OCI-M1 (cell line): ENCODE results near the gene MRPL9.
A peak's percentile ranks its signal among the peaks of the same experiment; 100 is the strongest.

Source experiments
- DNase-seq: peaks from one replicate; lab custom pipeline; 2025; lab: John Stamatoyannopoulos, UW

MRPL9 gene

GRCh38 chr1:151733126-151733525 is 30.2 kb downstream of the MRPL9 start:
- DNase-seq: no peak

GRCh38 chr1:151729966-151730291 is 33.4 kb downstream of the MRPL9 start:
- no peak for DNase-seq

GRCh38 chr1:151729157-151729965 is 33.9 kb downstream of the MRPL9 start:
- DNase-seq: no peak

- DNase-seq: no peak
These were observed 34.9 kb downstream of the MRPL9 start for GRCh38 chr1:151728151-151729054.

- no peak for DNase-seq
These were observed 39.4 kb downstream of the MRPL9 start for GRCh38 chr1:151723726-151724370.

- DNase-seq: no peak
These were observed 41.3 kb downstream of the MRPL9 start for GRCh38 chr1:151721788-151722510.

- no peak for DNase-seq
These were observed 42.1 kb downstream of the MRPL9 start, which contains the start of gene RIIAD1 for GRCh38 chr1:151720974-151721787. Gene RIIAD1, plus strand, starts transcription at chr1:151721522. Its CDS starts 15 bp downstream, at chr1:151721537.

GRCh38 chr1:151720554-151720953 is 42.7 kb downstream of the MRPL9 start:
- peak; percentile 75 for DNase-seq

GRCh38 chr1:151720125-151720524 is 43.2 kb downstream of the MRPL9 start:
- DNase-seq: peak; percentile 70

GRCh38 chr1:151718666-151719065 is 44.6 kb downstream of the MRPL9 start:
- no peak for DNase-seq

GRCh38 chr1:151718011-151718431 is 45.3 kb downstream of the MRPL9 start:
- DNase-seq: no peak

- DNase-seq: peak; percentile 79
These were observed 46.3 kb downstream of the MRPL9 start, which contains the start of gene CELF3 for GRCh38 chr1:151716771-151717631. Gene CELF3, minus strand, starts transcription at chr1:151716803. Its CDS starts 783 bp downstream, at chr1:151716020.

- DNase-seq: no peak
These were observed 46.9 kb downstream of the MRPL9 start for GRCh38 chr1:151716405-151716762.

- DNase-seq: no peak
These were observed 47.4 kb downstream of the MRPL9 start for GRCh38 chr1:151715726-151716404.

- peak; percentile 75 for DNase-seq
These were observed 48.2 kb downstream of the MRPL9 start for GRCh38 chr1:151714820-151715725.

- no peak for DNase-seq
These were observed 49.4 kb downstream of the MRPL9 start for GRCh38 chr1:151713874-151714273.

- DNase-seq: no peak
These were observed 50.3 kb downstream of the MRPL9 start for GRCh38 chr1:151713044-151713443.

GRCh38 chr1:151711951-151712350 is 51.3 kb downstream of the MRPL9 start:
- no peak for DNase-seq
